ENCODE data around the gene FUNDC2.

- TF ChIP-seq CTCF (IDR thresholded peaks at IDR 0.05; ENCODE audit: low read depth, low read length) (no peak), EZH2phosphoT487 (IDR thresholded peaks at IDR 0.05; ENCODE audit: low read depth) (no peak)
Measured at GRCh38 chrX:154991039-154991438, 35.6 kb upstream of the FUNDC2 start.

Data from OCI-LY3 (cell line).